Measurements from ENCODE around the gene MON2. TPM values are rescaled to one million over a fixed set of nuclear protein-coding genes. Genes with fewer than 3 reads are reported as not detected.

MON2 gene
- total and polyA plus RNA-seq, 12 donors, result 13.9 to 78.2 (median 41.4) TPM

GRCh38 chr12:62525271-62525670, 58.6 kb downstream of the MON2 start:
- Histone ChIP-seq H3K4me3 (no peak overlapping the region), H3K4me1 (replicated peaks in 1 of 2) (peaks cover 0 to 15% of the 10 kb centered on the region in 2 donors), H3K36me3 (replicated peaks in 1 of 2) (no peaks in the 10 kb centered on the region), H3K27ac (peak overlapping the region in 1 of 5 donors; percentile 7), H3K9me3 (replicated peaks in 1 of 3) (no peaks in the 10 kb centered on the region), H3K27me3 (no peaks in the 10 kb centered on the region)
- intact Hi-C loops (cut with DNase I), result no loop called here
- TF ChIP-seq, protein P1, sequence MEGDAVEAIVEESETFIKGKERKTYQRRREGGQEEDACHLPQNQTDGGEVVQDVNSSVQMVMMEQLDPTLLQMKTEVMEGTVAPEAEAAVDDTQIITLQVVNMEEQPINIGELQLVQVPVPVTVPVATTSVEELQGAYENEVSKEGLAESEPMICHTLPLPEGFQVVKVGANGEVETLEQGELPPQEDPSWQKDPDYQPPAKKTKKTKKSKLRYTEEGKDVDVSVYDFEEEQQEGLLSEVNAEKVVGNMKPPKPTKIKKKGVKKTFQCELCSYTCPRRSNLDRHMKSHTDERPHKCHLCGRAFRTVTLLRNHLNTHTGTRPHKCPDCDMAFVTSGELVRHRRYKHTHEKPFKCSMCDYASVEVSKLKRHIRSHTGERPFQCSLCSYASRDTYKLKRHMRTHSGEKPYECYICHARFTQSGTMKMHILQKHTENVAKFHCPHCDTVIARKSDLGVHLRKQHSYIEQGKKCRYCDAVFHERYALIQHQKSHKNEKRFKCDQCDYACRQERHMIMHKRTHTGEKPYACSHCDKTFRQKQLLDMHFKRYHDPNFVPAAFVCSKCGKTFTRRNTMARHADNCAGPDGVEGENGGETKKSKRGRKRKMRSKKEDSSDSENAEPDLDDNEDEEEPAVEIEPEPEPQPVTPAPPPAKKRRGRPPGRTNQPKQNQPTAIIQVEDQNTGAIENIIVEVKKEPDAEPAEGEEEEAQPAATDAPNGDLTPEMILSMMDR (IDR thresholded peaks at IDR 0.05), result no peak
- no peak for TF ChIP-seq POLR2A (IDR thresholded peaks at IDR 0.05)
- no peak for DNase-seq

DNA sequence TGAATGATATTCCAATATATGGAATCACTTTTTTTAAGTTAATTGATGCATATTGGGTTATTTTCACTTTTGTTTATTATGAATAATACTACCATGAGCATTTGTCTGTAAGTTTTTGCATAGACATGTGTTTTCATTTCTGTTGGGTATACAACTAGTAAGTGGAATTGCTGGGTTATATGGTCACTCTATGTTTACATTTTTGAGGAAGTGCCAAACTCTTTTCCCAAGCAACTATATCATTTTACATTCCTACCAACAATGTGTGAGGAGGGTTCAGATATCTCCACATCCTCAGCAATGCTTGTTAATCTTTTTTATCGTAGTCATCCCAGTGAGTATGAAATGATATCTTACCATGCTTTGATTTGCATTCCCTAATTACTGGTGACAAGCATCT, 64.0 kb downstream of the MON2 start:
- H3K27me3 ChIP-seq, result no peaks in the 10 kb centered on the region
- WGBS, 4 donors, result 77 to 95% (median 85%) methylated on average over 1 of the region's 1 CpG
- peaks cover 0 to 11% of the 10 kb centered on the region in 2 donors for H3K36me3 ChIP-seq (replicated peaks in 1 of 2)
- no peak overlapping the region for H3K4me3 ChIP-seq
- DNase-seq, result no peak
- intact Hi-C loops (cut with DNase I), result no loop called here
- no peak overlapping the region for H3K27ac ChIP-seq
- H3K4me1 ChIP-seq (replicated peaks in 1 of 2), result no peaks in the 10 kb centered on the region
- no peaks in the 10 kb centered on the region for H3K9me3 ChIP-seq (replicated peaks in 1 of 3)
- TF ChIP-seq, protein P1 (IDR thresholded peaks at IDR 0.05), result no peak
- TF ChIP-seq POLR2A (IDR thresholded peaks at IDR 0.05), result no peak

- WGBS, 4 donors, result 67 to 83% (median 82%) methylated on average over 3 of the region's 3 CpGs
- Histone ChIP-seq H3K4me3 (no peak overlapping the region), H3K36me3 (replicated peaks in 1 of 2) (peaks cover 0 to 15% of the 10 kb centered on the region in 2 donors), H3K27me3 (no peaks in the 10 kb centered on the region), H3K27ac (no peak overlapping the region), H3K4me1 (replicated peaks in 1 of 2) (peaks cover under 1 to 3% of the 10 kb centered on the region in 2 donors), H3K9me3 (replicated peaks in 1 of 3) (peaks cover 0 to 6% (median 0%) of the 10 kb centered on the region in 3 donors)
- TF ChIP-seq POLR2A (IDR thresholded peaks at IDR 0.05), result no peak
- TF ChIP-seq, protein P1 (IDR thresholded peaks at IDR 0.05), result no peak
- no peak for DNase-seq
- intact Hi-C loops (cut with DNase I), result no loop called here
Measured at GRCh38 chr12:62532333-62532732, 65.7 kb downstream of the MON2 start.

DNA sequence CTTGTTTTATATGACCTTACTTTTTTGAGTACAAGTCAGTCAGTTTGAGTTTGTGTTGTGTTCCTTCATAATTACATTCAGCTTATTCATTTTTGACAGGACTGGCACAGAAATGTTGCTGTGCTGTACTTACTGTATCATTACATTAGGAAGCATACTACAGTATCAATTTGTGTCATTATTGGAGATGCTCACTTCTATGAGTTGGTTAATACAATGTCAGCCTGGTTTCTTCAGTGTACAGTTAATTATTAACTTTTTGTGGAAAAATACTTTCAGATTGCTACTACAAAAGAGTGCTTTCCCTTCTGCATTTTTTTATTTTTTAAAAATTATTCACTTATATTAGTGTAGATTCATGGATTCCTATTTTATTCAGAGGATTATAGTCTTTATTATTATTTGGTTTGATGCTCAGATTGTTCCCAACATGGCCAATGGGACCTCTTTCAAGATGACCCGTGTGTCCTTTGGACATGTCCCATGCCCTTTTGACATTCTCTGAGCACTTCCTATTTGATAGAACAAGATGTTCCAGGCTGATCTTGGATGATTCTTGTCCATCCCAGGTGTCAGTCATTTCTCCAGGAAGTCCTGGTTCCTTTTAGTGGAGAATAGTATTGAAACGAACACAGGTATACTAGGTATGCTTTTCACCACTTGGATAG, 66.6 kb downstream of the MON2 start:
- Histone ChIP-seq H3K27ac (no peak overlapping the region), H3K9me3 (replicated peaks in 1 of 3) (peaks cover 0 to 6% (median 0%) of the 10 kb centered on the region in 3 donors), H3K4me3 (no peak overlapping the region), H3K27me3 (no peaks in the 10 kb centered on the region), H3K4me1 (replicated peaks in 1 of 2) (peaks cover 10 to 11% of the 10 kb centered on the region in 2 donors), H3K36me3 (replicated peaks in 1 of 2) (peaks cover 0 to 17% of the 10 kb centered on the region in 2 donors)
- intact Hi-C loops (cut with DNase I), result no loop called here
- 88 to 95% (median 91%) methylated on average over 2 of the region's 2 CpGs for WGBS, 4 donors
- TF ChIP-seq POLR2A (IDR thresholded peaks at IDR 0.05), result no peak
- TF ChIP-seq, protein P1 (IDR thresholded peaks at IDR 0.05), result no peak
- no peak for DNase-seq
